Activated T-helper 2 cell treated with anti-CD3 and anti-CD28 coated beads, Interferon-gamma antibody, Interleukin-2, Interleukin-4, amounts not matched to agents 10 μg/mL and 5 μg/mL and 100 μg/mL, durations not matched to agents 14 hours and 24 hours and 36 hours (primary cell): Measurements from ENCODE around the gene KDM7A. TPM values are rescaled to one million over a fixed set of nuclear protein-coding genes. Genes with fewer than 3 reads are reported as not detected.
"Not testable (repeated sequence)": the region's sequence is repeated elsewhere in the genome, so short reads cannot be mapped to it uniquely, and the experiment has no call there.

Experiments used
- DNase-seq: peaks from one replicate; pipeline ENCODE4 v3.0.0; 2021; ENCODE audit warnings: low spot score
- H3K27ac Mint-ChIP-seq: one replicate; pipeline ENCODE4 v1.8.0; 2021; ENCODE audit warnings: mixed read lengths
- H3K27me3 Mint-ChIP-seq: one replicate; pipeline ENCODE4 v1.8.0; 2021; ENCODE audit warnings: low read depth, mixed read lengths
- H3K36me3 Mint-ChIP-seq: one replicate; pipeline ENCODE4 v1.8.0; 2021; ENCODE audit warnings: low read depth, mixed read lengths
- H3K4me1 Mint-ChIP-seq: one replicate; pipeline ENCODE4 v1.8.0; 2021; ENCODE audit warnings: low read depth, mixed read lengths
- H3K4me3 Mint-ChIP-seq: one replicate; pipeline ENCODE4 v1.8.0; 2021; ENCODE audit warnings: low read depth, mild to moderate bottlenecking, moderate library complexity, mixed read lengths
- H3K9me3 Mint-ChIP-seq: one replicate; pipeline ENCODE4 v1.8.0; 2021; ENCODE audit warnings: mixed read lengths
- intact Hi-C: fragments of 100-400 bp; cut with micrococcal nuclease; formaldehyde crosslinking; loops from one replicate; pipeline ENCODE4 v1.15.1; 2023
- total RNA-seq: library from RNA; stranded (reverse); gene quantifications from 2 replicates; pipeline ENCODE4 v1.2.3, GENCODE V29; 2022

KDM7A gene
- total RNA-seq, 1 donor from 2014 or later: 10.4 TPM

- Mint-ChIP-seq H3K27ac (peak overlapping the region; percentile 90), H3K9me3 (no peaks in the 10 kb centered on the region), H3K4me3 (peak overlapping the region; percentile 31), H3K36me3 (no peaks in the 10 kb centered on the region), H3K27me3 (peaks cover 2% of the 10 kb centered on the region), H3K4me1 (peaks cover 63% of the 10 kb centered on the region)
- DNase-seq: peak; percentile 55
- intact Hi-C loops: loop anchor here (1.0 to 5.0 kb wide), 7 partner anchors 18 to 435 kb away; partner anchors contain the start of genes HIPK2, MKRN1 and RAB19
These were observed 35.5 kb upstream of the KDM7A start for GRCh38 chr7:140212100-140212881.

GRCh38 chr7:140211698-140212097, 34.9 kb upstream of the KDM7A start:
- Mint-ChIP-seq H3K27ac (peak overlapping the region; percentile 90), H3K4me1 (peaks cover 67% of the 10 kb centered on the region), H3K36me3 (no peaks in the 10 kb centered on the region), H3K4me3 (no peak overlapping the region), H3K27me3 (peaks cover 3% of the 10 kb centered on the region), H3K9me3 (no peaks in the 10 kb centered on the region)
- DNase-seq: no peak
- intact Hi-C loops: loop anchor here (1.0 to 5.0 kb wide), 8 partner anchors 13 to 434 kb away; partner anchors contain the start of genes HIPK2, MKRN1 and RAB19

GRCh38 chr7:140209866-140210609, 33.3 kb upstream of the KDM7A start:
- peaks cover 61% of the 10 kb centered on the region for H3K4me1 Mint-ChIP-seq
- H3K27me3 Mint-ChIP-seq: peaks cover 3% of the 10 kb centered on the region
- H3K36me3 Mint-ChIP-seq: no peaks in the 10 kb centered on the region
- peak; percentile 62 for DNase-seq
- intact Hi-C loops: loop anchor here (2.0 to 5.0 kb wide), 5 partner anchors 15 to 433 kb away; partner anchors contain the start of genes HIPK2, MKRN1 and RAB19
- H3K4me3 Mint-ChIP-seq: peak overlapping the region; percentile 49
- H3K27ac Mint-ChIP-seq: peak overlapping the region; percentile 70
- no peaks in the 10 kb centered on the region for H3K9me3 Mint-ChIP-seq

- no peak for DNase-seq
- Mint-ChIP-seq H3K4me1 (peaks cover 34% of the 10 kb centered on the region), H3K4me3 (no peak overlapping the region), H3K36me3 (peaks cover 12% of the 10 kb centered on the region), H3K9me3 (peaks cover 18% of the 10 kb centered on the region), H3K27ac (peak overlapping the region; percentile 14), H3K27me3 (peaks cover 3% of the 10 kb centered on the region)
- intact Hi-C loops: no loop called here
These were observed 30.0 kb upstream of the KDM7A start for GRCh38 chr7:140206616-140207389.

- intact Hi-C loops: no loop called here
- no peak overlapping the region for H3K4me3 Mint-ChIP-seq
- DNase-seq: no peak
- peaks cover 18% of the 10 kb centered on the region for H3K9me3 Mint-ChIP-seq
- peaks cover 12% of the 10 kb centered on the region for H3K36me3 Mint-ChIP-seq
- H3K27me3 Mint-ChIP-seq: peaks cover 3% of the 10 kb centered on the region
- peaks cover 27% of the 10 kb centered on the region for H3K4me1 Mint-ChIP-seq
- no peak overlapping the region for H3K27ac Mint-ChIP-seq
These were observed 28.8 kb upstream of the KDM7A start for GRCh38 chr7:140205600-140205999.

- Mint-ChIP-seq H3K27me3 (peaks cover 3% of the 10 kb centered on the region), H3K27ac (no peak overlapping the region)
- DNase-seq: no peak
These were observed 26.8 kb upstream of the KDM7A start for GRCh38 chr7:140203556-140203955.

GRCh38 chr7:140202942-140203341, 26.2 kb upstream of the KDM7A start:
- H3K27me3 Mint-ChIP-seq, DNase-seq, H3K27ac Mint-ChIP-seq, intact Hi-C loops, H3K4me3 Mint-ChIP-seq: not testable (repeated sequence)
- Mint-ChIP-seq H3K36me3 (peaks cover 12% of the 10 kb centered on the region), H3K9me3 (peaks cover 18% of the 10 kb centered on the region), H3K4me1 (peaks cover 12% of the 10 kb centered on the region)

More at GRCh38 chr7:140203556-140203955, 26.8 kb upstream of the KDM7A start:
- Mint-ChIP-seq H3K4me3 (no peak overlapping the region), H3K36me3 (peaks cover 12% of the 10 kb centered on the region), H3K9me3 (peaks cover 18% of the 10 kb centered on the region), H3K4me1 (peaks cover 14% of the 10 kb centered on the region)
- intact Hi-C loops: no loop called here

- peaks cover 4% of the 10 kb centered on the region for H3K4me1 Mint-ChIP-seq
- H3K27ac Mint-ChIP-seq: no peak overlapping the region
- peaks cover 24% of the 10 kb centered on the region for H3K9me3 Mint-ChIP-seq
- H3K4me3 Mint-ChIP-seq: no peak overlapping the region
- DNase-seq: no peak
- intact Hi-C loops: no loop called here
- H3K36me3 Mint-ChIP-seq: peaks cover 15% of the 10 kb centered on the region
- H3K27me3 Mint-ChIP-seq: no peaks in the 10 kb centered on the region
These were observed 24.6 kb upstream of the KDM7A start for GRCh38 chr7:140201393-140201792.

- peaks cover 15% of the 10 kb centered on the region for H3K36me3 Mint-ChIP-seq
- H3K4me3 Mint-ChIP-seq: no peak overlapping the region
- intact Hi-C loops: no loop called here
- no peak overlapping the region for H3K27ac Mint-ChIP-seq
- no peaks in the 10 kb centered on the region for H3K27me3 Mint-ChIP-seq
- H3K4me1 Mint-ChIP-seq: peaks cover 7% of the 10 kb centered on the region
- no peak for DNase-seq
- H3K9me3 Mint-ChIP-seq: peaks cover 24% of the 10 kb centered on the region
These were observed 23.5 kb upstream of the KDM7A start for GRCh38 chr7:140200061-140200989.

- Mint-ChIP-seq H3K4me1 (peaks cover 7% of the 10 kb centered on the region), H3K4me3 (no peak overlapping the region), H3K9me3 (peaks cover 10% of the 10 kb centered on the region), H3K27me3 (no peaks in the 10 kb centered on the region), H3K27ac (no peak overlapping the region), H3K36me3 (peaks cover 3% of the 10 kb centered on the region)
- intact Hi-C loops: no loop called here
- no peak for DNase-seq
These were observed 21.2 kb upstream of the KDM7A start for GRCh38 chr7:140197938-140198337.

- H3K4me3 Mint-ChIP-seq: no peak overlapping the region
- intact Hi-C loops: no loop called here
- H3K36me3 Mint-ChIP-seq: peaks cover 3% of the 10 kb centered on the region
- peaks cover 6% of the 10 kb centered on the region for H3K9me3 Mint-ChIP-seq
- H3K4me1 Mint-ChIP-seq: peaks cover 7% of the 10 kb centered on the region
- DNase-seq: no peak
- no peaks in the 10 kb centered on the region for H3K27me3 Mint-ChIP-seq
- H3K27ac Mint-ChIP-seq: no peak overlapping the region
These were observed 20.6 kb upstream of the KDM7A start for GRCh38 chr7:140197218-140197890.
